GM21360 (cell line): Measurements from ENCODE around the gene PALM.
"Not testable (repeated sequence)": the region's sequence is repeated elsewhere in the genome, so short reads cannot be mapped to it uniquely, and the experiment has no call there.

Source experiments
- ATAC-seq: cut with Tn5 transposase; IDR thresholded peaks from one replicate; pipeline ENCODE4 v1.9.1; 2021; ENCODE audit warnings: mild to moderate bottlenecking, moderate library complexity; ENCODE audit not compliant: unreplicated experiment

Gene PALM

DNA sequence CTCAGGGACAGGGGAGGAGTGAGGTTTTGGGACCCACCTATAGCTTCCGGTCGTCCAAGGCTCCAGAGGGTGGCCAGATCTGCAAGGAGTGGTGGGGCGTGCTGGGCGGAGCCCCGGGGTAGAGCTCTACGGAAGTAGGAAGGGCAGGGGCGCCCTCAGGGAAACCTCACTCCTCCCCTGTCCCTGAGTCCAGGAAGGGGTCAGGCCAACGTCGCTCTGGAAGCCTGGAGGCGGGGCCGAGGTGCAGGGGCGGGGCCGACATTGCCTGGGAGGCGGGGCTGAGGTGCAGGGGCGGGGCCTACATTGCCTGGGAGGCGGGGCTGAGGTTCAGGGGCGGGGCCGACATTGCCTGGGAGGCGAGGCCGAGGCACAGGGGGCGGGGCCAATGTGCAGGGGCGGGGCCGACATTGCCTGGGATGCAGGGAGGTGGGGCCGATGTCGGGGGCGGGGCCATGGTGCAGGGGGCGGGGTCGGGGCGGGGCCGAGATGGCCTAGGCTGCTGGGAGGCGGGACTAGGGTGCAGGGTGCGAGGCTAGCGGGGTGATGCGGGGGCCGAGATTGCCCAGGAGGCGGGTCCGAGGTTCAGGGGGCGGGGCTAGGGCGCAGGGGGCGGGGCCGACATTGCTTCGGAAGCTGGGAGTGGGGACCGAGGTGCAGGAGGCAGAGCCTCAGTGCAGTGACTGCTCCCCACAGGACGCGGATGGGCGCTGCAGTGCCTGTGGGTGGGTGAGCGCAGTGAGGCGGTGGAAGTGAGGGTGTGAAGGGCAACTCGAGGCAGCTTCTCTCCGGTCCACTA is 4.9 kb upstream of the PALM start:
- ATAC-seq: no peak

DNA sequence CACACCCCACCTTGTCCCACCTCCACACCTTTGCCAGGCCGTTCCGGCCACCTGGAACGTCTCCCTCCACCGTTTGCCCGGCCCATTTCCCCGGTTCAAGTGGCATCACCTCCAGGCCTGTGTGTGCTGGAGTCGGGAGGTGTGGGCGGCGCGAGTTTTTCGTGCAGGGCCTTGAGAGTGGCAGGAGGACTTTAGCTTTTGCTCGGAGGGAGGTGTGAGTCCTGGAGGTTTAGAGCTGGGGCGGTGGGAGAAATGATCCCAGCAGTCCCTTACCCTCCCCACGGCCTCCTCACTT is 4.3 kb upstream of the PALM start:
- no peak for ATAC-seq

DNA sequence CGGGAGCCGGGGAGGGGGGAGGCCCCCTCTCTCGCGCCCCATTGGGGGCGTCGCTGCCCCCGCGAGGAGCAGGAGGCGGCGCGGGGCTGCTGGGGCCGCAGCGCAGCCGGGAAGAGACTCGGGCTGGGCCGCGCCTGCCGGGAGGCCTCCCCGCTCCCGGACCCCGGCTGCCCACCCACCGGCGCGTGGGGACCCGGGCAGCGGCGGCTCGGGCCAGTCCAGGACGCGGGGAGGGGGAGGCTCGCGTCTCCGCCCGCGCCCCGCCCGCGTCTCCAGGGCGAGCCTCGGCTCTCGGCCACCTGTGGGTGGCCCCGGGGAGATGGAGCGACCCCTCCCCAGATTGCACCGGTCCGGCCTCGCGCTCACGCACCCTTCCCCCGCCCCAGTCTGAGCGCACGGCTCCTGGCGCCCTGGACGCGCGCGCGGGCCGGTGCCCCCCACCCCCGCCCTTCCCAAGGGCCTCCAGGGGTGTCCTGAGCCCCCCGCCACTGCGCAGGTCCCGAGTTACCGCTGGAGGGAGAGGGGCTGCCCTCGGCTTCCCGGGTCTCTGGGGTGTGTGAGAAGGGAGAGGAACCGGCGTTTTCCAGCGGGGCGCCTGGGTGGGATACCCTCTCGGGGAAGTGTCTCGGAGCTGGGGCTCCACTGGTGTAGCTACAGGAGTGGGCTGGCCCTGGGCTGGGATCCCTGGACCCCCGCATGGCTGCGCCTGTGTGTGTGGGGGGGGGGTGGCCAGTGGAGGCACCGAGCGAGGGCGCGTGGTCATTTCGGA is 645 bp downstream of the PALM start:
- ATAC-seq: no peak

DNA sequence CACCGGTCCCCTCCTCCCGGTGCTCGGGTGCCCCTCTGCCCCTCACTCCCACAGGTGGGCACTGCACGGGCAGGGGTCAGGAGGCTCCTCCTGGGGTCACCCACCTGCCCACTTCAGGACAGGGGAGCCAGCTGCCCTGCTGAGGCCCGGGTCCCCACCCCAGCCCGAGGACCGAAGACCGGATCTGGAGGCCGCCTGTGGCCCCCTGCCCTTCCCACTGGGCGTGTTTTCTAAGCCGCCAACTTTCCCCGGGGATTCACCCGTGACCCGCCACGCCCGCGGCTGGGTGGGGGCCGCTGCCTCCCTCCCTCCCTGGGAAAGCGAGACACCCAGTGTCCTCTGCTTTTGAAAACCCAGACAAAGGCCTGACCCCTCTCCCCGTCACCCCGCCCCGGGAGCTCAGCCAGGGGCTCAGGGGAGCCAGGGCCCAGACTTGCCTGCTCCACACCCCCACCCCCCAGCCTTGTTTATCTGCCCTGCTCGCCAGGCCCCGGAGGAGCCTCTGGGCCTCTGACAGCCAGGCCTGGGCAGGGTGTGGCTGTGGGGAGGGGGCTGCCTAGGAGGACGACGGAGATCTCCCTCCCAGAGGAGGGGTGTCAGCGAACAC is 1.3 kb downstream of the PALM start:
- ATAC-seq: no peak

DNA sequence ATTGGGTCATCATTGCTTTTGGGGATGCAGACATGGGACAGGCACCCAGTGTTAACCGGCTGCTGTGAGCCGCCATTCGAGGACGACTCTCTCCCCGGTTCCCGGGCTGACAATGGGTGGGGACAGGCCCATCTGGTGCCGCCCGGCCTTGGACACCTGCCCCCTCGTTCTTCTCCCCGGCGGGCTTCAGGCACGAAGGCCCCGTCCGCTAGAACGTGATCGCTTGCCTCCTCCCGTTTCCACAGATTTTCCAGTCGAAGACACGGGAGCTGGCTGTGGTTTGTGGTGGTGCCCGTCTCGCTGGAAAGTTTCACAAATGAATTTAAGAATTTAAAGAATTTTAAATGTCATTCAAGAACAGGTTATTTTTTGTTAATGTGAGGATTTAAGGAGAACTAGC is 2.0 kb downstream of the PALM start:
- ATAC-seq: no peak

DNA sequence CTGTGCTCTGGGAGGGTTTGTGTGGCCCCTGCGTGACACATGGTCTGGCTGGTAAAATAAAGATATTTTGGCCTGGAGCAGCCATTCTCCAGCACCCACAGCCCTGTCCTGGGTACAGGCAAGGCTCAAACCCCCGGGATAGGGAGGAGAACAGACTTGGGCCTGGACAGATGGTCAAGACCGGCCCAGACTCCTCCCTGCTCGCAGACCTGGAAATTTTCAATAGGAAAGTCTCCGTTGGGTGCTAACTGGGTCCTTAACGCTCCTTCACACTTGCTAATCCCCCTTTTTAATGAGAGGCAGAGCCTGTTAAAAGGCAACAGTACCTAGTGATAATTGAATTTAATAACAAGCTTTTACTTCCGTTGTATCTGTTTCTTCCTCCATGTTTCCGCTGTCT is 2.5 kb downstream of the PALM start:
- no peak for ATAC-seq

DNA sequence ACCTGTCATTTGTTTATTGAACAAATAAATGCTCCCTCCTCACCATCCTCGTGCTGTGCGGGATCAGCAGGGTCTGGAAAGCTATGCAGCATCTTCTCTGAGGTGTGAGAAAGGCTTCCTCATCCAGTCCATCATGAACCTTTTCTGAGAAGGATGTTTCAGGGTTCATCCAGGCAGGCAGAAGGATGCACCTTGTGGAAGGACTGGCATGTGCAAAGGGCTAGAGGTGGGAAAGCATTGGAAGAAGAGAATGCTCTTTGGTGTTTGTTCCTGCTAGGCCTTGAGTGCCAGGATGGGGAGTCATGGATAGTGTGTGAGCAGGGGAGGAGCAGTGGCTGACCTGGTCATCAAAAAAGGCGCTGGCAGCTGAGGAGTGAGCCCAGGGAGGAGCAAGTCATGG is 6.6 kb downstream of the PALM start:
- no peak for ATAC-seq

DNA sequence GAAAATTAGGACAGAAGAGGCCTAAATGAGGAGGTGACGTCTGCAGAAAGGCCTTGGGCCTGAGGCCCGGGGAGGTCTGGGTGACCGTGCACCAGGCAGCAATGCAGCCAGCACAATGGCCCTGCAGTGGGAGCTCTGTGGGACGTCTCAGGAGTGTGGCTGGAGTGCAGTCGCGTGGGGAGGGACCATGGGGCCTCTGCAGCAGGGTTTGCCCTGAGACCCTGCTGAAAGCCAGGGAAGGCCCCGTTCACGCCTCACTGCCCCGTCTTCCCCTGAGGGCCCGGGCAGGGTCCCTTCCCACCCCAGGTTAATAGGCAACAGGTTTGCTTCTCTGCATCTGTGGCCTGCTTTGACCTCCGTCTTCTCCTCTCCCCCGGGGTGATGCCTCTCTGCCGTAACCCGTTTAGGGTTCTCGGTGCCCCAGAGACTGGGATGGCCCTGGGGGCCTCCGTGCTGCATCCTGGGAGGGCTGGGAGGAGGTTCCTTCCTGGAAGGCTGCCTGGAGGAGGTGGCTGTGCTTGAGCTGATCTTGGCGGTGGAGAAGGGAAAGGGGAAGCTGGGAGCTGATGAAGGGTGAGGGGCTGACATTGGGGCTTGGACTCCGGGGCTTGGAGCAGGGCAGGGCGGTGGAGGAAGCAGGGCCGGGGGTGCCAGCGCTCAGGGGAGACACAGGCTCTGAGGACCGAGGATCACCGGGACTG is 9.7 kb downstream of the PALM start:
- no peak for ATAC-seq

DNA sequence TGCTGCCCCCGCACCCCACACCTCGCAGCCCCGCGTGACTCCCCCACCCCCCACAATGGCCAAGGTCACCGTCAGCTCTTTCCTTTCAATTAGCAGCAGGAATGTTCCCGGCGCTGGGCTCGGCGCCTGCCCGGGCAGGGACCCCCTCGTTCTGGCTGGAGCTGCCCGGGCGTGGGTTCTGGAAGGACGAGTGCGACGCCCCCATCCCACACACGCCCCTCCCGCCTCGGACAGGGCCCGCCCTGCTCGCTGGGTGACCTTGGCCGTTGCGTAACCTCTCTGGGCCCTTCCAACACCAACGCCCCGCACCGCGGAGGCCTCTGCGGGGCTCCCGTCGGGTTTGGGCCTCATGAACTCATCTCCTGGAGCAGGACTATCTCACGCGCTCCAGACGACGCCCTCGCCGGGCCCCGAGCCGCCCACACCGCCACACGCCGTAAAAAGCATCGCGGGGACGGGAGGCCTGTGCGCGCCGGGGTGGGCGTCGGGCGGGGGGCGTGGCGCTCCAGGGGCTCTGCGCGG is 10.3 kb downstream of the PALM start:
- no peak for ATAC-seq

DNA sequence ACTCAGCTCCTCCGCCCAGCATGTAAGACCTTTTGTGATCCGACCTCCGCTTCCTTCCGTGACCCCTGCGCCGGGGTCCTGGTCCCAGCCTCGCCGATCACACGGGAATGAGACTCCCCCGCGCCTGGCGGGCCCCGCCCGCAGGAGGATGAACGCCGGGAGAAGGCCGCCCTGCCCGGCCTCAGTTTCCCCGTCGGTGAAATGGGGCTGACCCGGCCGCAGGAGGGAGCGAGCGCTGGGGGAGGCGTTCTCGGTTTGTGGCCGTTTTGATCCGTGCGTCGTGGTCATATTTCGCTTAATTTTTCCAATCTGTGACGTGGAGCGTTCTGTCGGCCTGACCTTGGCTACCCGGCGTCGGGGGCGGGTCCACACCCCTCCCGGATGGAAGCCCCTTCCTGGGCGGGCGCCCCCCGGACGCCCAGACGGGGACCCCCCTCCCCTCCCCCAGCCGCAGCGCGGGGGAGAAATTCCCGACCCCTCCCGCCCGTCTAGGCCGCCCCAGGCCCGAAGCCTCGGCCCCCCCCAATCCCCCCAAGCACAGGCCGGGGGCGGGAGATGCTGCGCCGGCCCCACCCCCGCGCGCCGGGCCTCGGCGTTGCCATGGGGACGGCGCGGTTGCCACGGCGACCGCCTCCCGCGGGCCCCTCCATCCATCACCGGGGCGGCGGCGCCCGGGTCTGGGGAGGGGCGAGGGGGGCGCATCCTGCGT is 11.1 kb downstream of the PALM start:
- no peak for ATAC-seq

DNA sequence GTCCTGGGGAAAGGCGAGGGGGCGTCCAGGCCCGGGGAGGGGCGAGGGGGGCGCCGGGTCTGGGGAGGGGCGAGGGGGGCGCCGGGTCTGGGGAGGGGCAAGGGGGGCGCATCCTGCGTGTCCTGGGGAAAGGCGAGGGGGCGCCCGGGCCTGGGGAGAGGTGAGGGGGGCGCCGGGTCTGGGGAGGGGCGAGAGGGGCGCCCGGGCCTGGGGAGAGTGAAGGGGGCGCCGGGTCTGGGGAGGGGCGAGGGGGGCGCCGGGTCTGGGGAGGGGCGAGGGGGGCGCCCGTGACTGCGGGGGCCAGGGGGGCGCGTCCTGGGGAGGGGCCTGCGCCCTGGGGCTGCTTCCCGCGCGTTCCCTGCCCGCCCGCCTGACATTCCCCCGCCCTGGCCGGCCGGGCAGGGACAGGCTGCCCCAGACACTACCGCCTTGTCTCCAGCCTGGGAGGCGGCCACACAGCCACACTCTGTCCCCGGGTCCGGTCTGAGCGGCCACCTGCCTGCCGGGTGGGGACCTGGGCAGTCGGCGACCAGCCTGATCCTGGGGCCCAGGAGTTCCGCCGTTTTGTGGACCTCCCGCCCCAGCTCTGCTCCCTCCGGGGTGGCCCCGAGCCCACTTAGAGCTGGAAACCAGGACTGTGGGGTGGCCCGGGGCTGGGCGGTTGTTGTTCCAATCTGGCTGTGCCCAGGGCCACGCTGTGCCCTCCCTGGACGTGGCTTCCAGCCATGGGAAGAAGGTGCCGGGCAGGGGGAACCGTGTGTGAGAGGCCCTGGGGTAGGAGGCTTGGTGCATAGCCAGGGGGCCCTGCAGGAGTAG is 11.8 kb downstream of the PALM start:
- no peak for ATAC-seq

DNA sequence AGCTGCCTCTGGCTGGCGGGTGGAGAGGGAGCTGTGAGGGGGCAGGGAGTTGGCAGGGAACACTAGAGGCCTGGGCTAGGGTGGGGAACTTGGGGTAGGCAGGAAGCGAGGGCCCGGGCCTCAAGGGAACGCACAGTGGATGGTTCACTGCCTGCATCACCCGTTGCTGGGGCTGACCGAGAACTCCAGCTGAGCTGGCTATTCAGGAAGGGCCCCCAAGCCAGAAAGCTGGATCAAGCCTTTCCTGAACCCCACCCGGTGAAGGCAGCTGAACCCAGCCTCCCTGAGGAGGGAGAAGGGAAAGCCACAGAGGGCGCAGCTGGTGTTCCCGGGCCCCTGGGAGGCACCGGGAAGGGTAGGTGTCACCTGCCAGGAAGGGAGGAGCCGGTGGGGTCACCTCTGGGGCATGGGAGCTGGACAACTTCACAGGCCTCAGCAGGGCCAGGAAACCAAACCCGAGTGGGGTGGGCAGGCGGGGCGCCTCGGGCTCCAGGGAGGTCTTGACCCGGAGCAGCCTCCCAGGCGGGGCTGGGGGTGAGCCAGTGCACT is 13.9 kb downstream of the PALM start:
- ATAC-seq: no peak

DNA sequence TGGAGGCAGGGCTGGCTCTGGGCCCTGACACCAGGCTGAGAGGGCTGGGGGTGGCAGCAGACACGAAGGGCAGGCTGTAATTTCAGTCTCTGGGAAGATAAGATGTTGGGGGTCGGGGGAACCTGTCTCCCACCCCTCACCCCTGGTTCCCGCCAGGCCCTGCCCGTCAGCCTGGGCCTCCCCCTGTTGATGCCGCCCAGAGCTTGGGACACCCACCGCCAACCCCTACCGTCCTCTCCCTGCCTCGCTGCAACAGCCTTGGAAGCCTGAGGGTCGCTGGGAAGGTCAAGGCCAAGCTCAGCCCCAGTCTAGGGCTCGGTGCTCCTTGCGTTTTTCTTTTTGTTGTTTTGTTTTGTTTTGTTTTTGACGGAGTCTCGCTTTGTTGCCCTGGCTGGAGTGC is 14.5 kb downstream of the PALM start:
- ATAC-seq: no peak

DNA sequence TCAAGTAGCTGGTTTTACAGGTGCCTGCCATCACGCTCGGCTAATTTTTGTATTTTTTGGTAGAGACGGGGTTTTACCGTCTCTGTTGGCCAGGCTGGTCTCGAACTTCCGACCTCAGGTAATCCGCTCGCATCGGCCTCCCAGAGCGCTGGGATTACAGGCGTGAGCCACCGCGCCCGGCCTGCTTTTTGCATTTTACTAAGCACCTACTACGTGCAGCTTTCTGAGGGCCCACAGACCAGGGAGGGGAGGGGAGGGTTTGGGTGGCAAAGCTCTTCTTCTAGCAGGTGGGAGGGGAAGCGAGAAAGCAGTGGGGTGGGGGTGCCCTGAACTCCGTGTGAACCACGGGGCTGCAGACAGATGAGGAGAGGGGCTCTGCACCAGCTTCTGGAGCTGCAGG is 15.0 kb downstream of the PALM start:
- ATAC-seq: no peak

DNA sequence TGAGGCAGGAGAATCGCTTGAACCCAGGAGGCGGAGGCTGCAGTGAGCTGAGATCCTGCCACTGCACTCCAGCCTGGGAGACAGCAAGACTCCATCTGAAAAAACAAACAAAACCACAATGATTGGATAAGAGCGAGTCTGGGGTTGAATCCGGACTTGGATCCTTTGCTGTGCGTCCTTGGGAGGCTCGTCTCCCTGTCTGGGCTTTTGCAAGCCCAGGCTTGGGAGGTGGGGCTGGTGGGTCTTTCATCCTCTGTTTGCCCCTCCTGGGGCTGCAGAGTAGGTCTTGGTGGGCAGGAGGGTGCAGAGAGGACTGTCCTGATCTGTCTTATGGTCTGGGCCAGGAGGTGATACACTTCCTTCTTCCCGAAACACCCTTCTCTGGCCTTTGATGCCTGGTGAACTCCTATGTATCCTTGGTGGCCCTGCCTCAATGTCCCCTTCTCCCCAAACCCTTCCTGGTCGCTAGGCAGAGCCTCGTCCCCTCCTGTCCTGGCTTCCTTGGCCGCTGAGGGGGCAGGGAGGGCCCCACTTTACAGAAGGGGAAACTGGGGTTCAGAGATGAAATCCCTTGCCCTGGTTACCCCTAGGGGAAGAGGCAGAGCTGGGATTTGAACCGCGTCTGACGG is 16.8 kb downstream of the PALM start:
- ATAC-seq: no peak

DNA sequence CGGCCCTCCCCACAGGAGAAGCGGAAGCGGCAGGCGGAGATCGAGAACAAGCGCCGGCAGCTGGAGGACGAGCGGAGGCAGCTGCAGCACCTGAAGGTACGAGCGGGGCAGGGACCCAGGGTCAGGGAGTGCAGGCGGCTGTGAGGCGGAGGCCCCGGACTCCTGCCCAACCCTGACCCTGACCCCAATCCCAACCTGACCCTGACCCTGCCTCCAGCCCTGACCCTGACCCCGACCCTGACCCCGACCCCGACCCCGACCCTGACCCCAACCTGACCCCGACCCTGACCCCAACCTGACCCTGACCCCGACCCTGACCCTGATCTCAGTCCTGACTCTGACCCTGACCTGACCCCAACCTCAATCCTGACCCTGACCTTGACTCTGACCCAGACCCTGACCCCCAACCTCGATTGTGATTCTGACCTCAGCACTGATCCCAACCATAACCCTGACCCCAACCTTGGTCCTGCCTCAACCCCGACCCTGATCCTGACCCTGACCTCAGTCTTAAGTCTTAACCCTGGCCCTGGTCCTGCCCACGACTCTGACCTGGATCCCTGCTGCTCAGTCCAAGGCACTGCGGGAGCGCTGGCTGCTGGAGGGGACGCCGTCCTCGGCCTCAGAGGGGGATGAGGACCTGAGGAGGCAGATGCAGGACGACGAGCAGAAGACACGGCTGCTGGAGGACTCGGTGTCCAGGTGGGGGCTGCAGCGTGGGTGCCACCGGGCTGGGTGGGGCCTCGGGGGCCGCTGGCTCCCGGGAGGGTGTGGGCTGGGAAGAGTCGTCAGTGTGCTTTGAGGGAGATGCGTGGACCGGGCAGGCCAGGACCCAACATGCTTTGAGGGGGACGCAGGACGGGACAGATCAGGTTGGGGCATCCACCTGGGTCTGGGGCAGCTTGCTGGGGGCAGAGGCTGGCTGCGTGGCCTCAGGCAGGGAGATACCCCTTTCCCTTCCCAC is 18.5 kb downstream of the PALM start:
- no peak for ATAC-seq

DNA sequence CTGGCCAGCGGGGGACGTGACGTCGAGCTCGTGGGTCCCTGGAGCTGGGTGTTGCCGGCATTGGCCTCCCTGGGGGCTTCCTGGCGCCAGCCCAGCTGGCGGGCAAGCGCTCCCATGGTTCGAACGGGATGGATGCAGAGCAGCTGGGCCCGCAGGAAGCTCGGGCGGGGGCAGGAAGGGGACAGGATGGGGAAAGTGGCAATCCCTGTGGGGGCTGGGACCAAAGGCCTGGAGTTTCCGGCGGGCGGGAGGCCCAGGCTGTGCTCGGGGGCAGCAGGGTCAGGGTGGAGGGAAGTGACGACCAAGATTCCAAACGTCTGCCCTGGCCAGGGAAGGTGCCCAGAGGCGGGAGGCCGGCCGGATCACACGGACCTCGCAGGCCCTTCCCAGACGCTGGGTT is 19.3 kb downstream of the PALM start:
- ATAC-seq: no peak

DNA sequence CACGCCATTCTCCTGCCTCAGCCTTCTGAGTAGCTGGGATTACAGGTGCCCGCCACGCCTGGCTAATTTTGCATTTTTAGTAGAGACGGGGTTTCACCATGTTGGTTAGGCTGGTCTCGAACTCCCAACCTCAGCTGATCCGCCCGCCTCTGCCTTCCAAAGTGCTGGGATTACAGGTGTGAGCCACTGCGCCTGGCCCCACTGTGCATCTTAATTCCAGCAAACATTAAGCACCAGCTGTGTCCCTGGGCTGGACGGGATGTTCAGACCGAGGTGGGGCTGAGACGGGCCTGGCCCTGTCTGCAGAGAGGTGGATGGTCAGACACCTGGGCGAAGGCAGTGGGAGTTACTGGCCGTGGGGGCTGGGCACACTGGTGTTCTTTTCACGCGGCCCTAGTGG is 20.8 kb downstream of the PALM start:
- not testable (repeated sequence) for ATAC-seq
